Measurements from ENCODE around the gene FEM1A.
A peak's percentile ranks its signal among the peaks of the same experiment; 100 is the strongest.
"Not testable (repeated sequence)": the region's sequence is repeated elsewhere in the genome, so short reads cannot be mapped to it uniquely, and the experiment has no call there.

The FEM1A gene

GRCh38 chr19:4801085-4801619 is 9.6 kb downstream of the FEM1A start:
- DNase-seq (ENCODE audit: insufficient read length) (no peak), FAIRE-seq (no peak)
- TF ChIP-seq POLR2AphosphoS5 (IDR thresholded peaks at IDR 0.05; ENCODE audit: low read depth, low read length) (no peak), POLR2A (IDR thresholded peaks at IDR 0.05; ENCODE audit: low read depth, low read length) (no peak), TAF1 (IDR thresholded peaks at IDR 0.05; ENCODE audit: borderline replicate concordance, low read depth, low read length) (no peak)

GRCh38 chr19:4802711-4803110 is 11.2 kb downstream of the FEM1A start:
- no peak for FAIRE-seq
- no peak for TF ChIP-seq POLR2A (IDR thresholded peaks at IDR 0.05; ENCODE audit: low read depth, low read length)
- TF ChIP-seq TAF1 (IDR thresholded peaks at IDR 0.05; ENCODE audit: borderline replicate concordance, low read depth, low read length) = no peak
- no peak for TF ChIP-seq POLR2AphosphoS5 (IDR thresholded peaks at IDR 0.05; ENCODE audit: low read depth, low read length)
- DNase-seq (ENCODE audit: insufficient read length) = no peak

GRCh38 chr19:4803736-4804695 is 12.5 kb downstream of the FEM1A start:
- TF ChIP-seq POLR2A (IDR thresholded peaks at IDR 0.05; ENCODE audit: low read depth, low read length) (no peak), POLR2AphosphoS5 (IDR thresholded peaks at IDR 0.05; ENCODE audit: low read depth, low read length) (no peak), TAF1 (IDR thresholded peaks at IDR 0.05; ENCODE audit: borderline replicate concordance, low read depth, low read length) (no peak)
- FAIRE-seq (peak; percentile 82), DNase-seq (ENCODE audit: insufficient read length) (peak; percentile 60)

GRCh38 chr19:4805140-4805539 is 13.6 kb downstream of the FEM1A start:
- DNase-seq (ENCODE audit: insufficient read length); FAIRE-seq: not testable (repeated sequence)

GRCh38 chr19:4806384-4806783 is 14.8 kb downstream of the FEM1A start:
- TF ChIP-seq POLR2AphosphoS5 (IDR thresholded peaks at IDR 0.05; ENCODE audit: low read depth, low read length) (no peak), TAF1 (IDR thresholded peaks at IDR 0.05; ENCODE audit: borderline replicate concordance, low read depth, low read length) (no peak), POLR2A (IDR thresholded peaks at IDR 0.05; ENCODE audit: low read depth, low read length) (no peak)
- no peak for FAIRE-seq

GRCh38 chr19:4807188-4807587 is 15.7 kb downstream of the FEM1A start:
- DNase-seq (ENCODE audit: insufficient read length) = no peak
- FAIRE-seq = no peak
- TF ChIP-seq TAF1 (IDR thresholded peaks at IDR 0.05; ENCODE audit: borderline replicate concordance, low read depth, low read length) (no peak), POLR2A (IDR thresholded peaks at IDR 0.05; ENCODE audit: low read depth, low read length) (no peak), POLR2AphosphoS5 (IDR thresholded peaks at IDR 0.05; ENCODE audit: low read depth, low read length) (no peak)

More at GRCh38 chr19:4806384-4806783, 14.8 kb downstream of the FEM1A start:
- DNase-seq (ENCODE audit: insufficient read length) = no peak

GRCh38 chr19:4811328-4812131 is 20.0 kb downstream of the FEM1A start:
- DNase-seq (ENCODE audit: insufficient read length) = peak; percentile 84
- peak; percentile 96 for FAIRE-seq
- TF ChIP-seq TAF1 (IDR thresholded peaks at IDR 0.05; ENCODE audit: borderline replicate concordance, low read depth, low read length) (no peak), POLR2A (IDR thresholded peaks at IDR 0.05; ENCODE audit: low read depth, low read length) (no peak), POLR2AphosphoS5 (IDR thresholded peaks at IDR 0.05; ENCODE audit: low read depth, low read length) (no peak)

- TF ChIP-seq TAF1 (IDR thresholded peaks at IDR 0.05; ENCODE audit: borderline replicate concordance, low read depth, low read length) (no peak), POLR2A (IDR thresholded peaks at IDR 0.05; ENCODE audit: low read depth, low read length) (peak; percentile 55), POLR2AphosphoS5 (IDR thresholded peaks at IDR 0.05; ENCODE audit: low read depth, low read length) (0 out of 2 replicates have a peak, but pooled peaks have one; percentile 48)
- FAIRE-seq = peak; percentile 27
- no peak for DNase-seq (ENCODE audit: insufficient read length)
These were observed 23.3 kb downstream of the FEM1A start for GRCh38 chr19:4814625-4815425.

GRCh38 chr19:4815426-4816201 is 24.1 kb downstream of the FEM1A start:
- peak; percentile 85 for DNase-seq (ENCODE audit: insufficient read length)
- TF ChIP-seq POLR2A (IDR thresholded peaks at IDR 0.05; ENCODE audit: low read depth, low read length) (no peak), POLR2AphosphoS5 (IDR thresholded peaks at IDR 0.05; ENCODE audit: low read depth, low read length) (no peak), TAF1 (IDR thresholded peaks at IDR 0.05; ENCODE audit: borderline replicate concordance, low read depth, low read length) (no peak)
- FAIRE-seq = peak; percentile 85
